OCI-LY7 (cell line): ENCODE data around the gene IGF1R. TPM values are rescaled to one million over a fixed set of nuclear protein-coding genes. Genes with fewer than 3 reads are reported as not detected.

ENCODE experiments used
- BruUV-seq: library from RNA; stranded (reverse); fragments of 400-500 nt; replicated peaks from 2 replicates; lab custom pipeline; 2021; lab: Mats Ljungman, UMichigan
- CTCF ChIA-PET: fragments of 300-600 bp; sonication (Branson Sonifier 250); formaldehyde crosslinking; loops from one replicate; lab custom pipeline; 2022; ENCODE audit warnings: antibody characterized with exemption; ENCODE audit not compliant: unreplicated experiment; lab: Charles Lee
- POLR2A ChIA-PET: fragments of 300-600 bp; sonication (Branson Sonifier 250); formaldehyde crosslinking; loops from one replicate; lab custom pipeline; 2022; ENCODE audit warnings: antibody characterized with exemption; lab: Charles Lee
- DNase-seq: peaks from one replicate; pipeline ENCODE4 v3.0.0-alpha.2; 2015; ENCODE audit warnings: low spot score
- H2AFZ ChIP-seq: fragments of 200-600 bp; sonication (generic), shearing (Covaris generic); 2 replicates; pipeline ENCODE4 v1.6.1; 2014; ENCODE audit warnings: mild to moderate bottlenecking, antibody characterized with exemption, low read length, moderate library complexity
- H3K27ac ChIP-seq: fragments of 200-600 bp; sonication (generic); 2 replicates; pipeline ENCODE4 v1.5.1; 2014; ENCODE audit warnings: mixed run types, low read depth, mild to moderate bottlenecking, moderate library complexity, low read length, inconsistent platforms; ENCODE audit not compliant: poor library complexity, severe bottlenecking
- H3K36me3 ChIP-seq: fragments of 200-600 bp; sonication (generic); 2 replicates; pipeline ENCODE4 v1.6.1; 2014; ENCODE audit warnings: mild to moderate bottlenecking, antibody characterized with exemption, low read length, moderate library complexity, mixed read lengths; ENCODE audit not compliant: insufficient read depth
- H3K4me1 ChIP-seq: fragments of 200-600 bp; sonication (generic); 2 replicates; pipeline ENCODE4 v1.5.1; 2014; ENCODE audit warnings: mild to moderate bottlenecking, low read length; ENCODE audit not compliant: insufficient read depth, poor library complexity, severe bottlenecking
- H3K4me2 ChIP-seq: fragments of 200-600 bp; sonication (generic); 2 replicates; pipeline ENCODE4 v1.6.1; 2014; ENCODE audit warnings: mild to moderate bottlenecking, low read length
- H3K4me3 ChIP-seq: fragments of 200-600 bp; sonication (generic); 2 replicates; pipeline ENCODE4 v1.5.1; 2014; ENCODE audit warnings: mild to moderate bottlenecking, low read depth, low read length; ENCODE audit not compliant: poor library complexity, severe bottlenecking
- H3K79me2 ChIP-seq: fragments of 200-600 bp; sonication (generic); 2 replicates; pipeline ENCODE4 v1.6.1; 2016; ENCODE audit warnings: low read depth, mild to moderate bottlenecking, low read length, moderate library complexity, mixed read lengths; ENCODE audit not compliant: insufficient read depth
- H3K9me2 ChIP-seq: fragments of 200-600 bp; sonication (generic); 2 replicates; pipeline ENCODE4 v1.6.1; 2016; ENCODE audit warnings: mild to moderate bottlenecking, low read length, mixed read lengths; ENCODE audit not compliant: insufficient read depth
- H3K9me3 ChIP-seq: fragments of 200-600 bp; sonication (generic); 2 replicates; pipeline ENCODE4 v1.6.1; 2014; ENCODE audit warnings: mild to moderate bottlenecking, mixed run types, low read length, mixed read lengths
- H4K20me1 ChIP-seq: fragments of 200-600 bp; sonication (generic); 2 replicates; pipeline ENCODE4 v1.6.1; 2014; ENCODE audit warnings: mild to moderate bottlenecking, antibody characterized with exemption, low read length, moderate library complexity, mixed read lengths; ENCODE audit not compliant: insufficient read depth
- EZH2phosphoT487 ChIP-seq: fragments of 200-600 bp; sonication (generic); IDR thresholded peaks from 2 replicates; pipeline ENCODE4 v1.6.1; 2018; ENCODE audit warnings: low read depth, borderline replicate concordance, mild to moderate bottlenecking, mixed run types, antibody characterized with exemption, low read length, moderate library complexity, mixed read lengths
- intact Hi-C: fragments of 100-400 bp; cut with micrococcal nuclease; formaldehyde crosslinking; loops from one replicate; pipeline ENCODE4 v1.10.0; 2022; ENCODE audit not compliant: unreplicated experiment
- total RNA-seq, 2 experiments: library from RNA; depleted of rRNA in 1 of 2; stranded (reverse); fragments of >200 nt in 1 of 2; shearing (Covaris generic) in 1 of 2; gene quantifications; 2 replicates each; pipeline ENCODE4 v1.2.3, GENCODE V29; 2014 to 2022
- TF ChIP-seq, protein P1 (sequence below): fragments of 200-600 bp; sonication (generic); conservative IDR thresholded peaks from 2 replicates; pipeline ENCODE4 v1.5.1; 2014; ENCODE audit warnings: mild to moderate bottlenecking, antibody characterized with exemption, low read length, moderate library complexity, mixed read lengths

The IGF1R gene
- total RNA-seq, 2 experiments from 2014 or later, result 26.5 to 29.1 TPM

GRCh38 chr15:98724494-98724893 lies 76.2 kb downstream of the IGF1R start:
- Histone ChIP-seq H4K20me1 (no peaks in the 10 kb centered on the region; the same call in 1 of the 2 replicates), H3K27ac (no peak overlapping the region), H3K79me2 (no peaks in the 10 kb centered on the region), H3K4me1 (no peaks in the 10 kb centered on the region), H3K4me3 (no peak overlapping the region), H3K4me2 (no peak overlapping the region), H3K9me2 (no peaks in the 10 kb centered on the region), H2AFZ (no peak overlapping the region), H3K36me3 (no peaks in the 10 kb centered on the region), H3K9me3 (no peaks in the 10 kb centered on the region)
- no peak for DNase-seq
- intact Hi-C loops, result no loop called here
- ChIA-PET POLR2A (interaction anchor here (0.6 kb wide), 1 partner anchor 39 kb away, joined by 3 read pairs; no protein-coding TSS in a partner anchor), CTCF (no interaction called here)
- no TSS peak for BruUV-seq
- TF ChIP-seq EZH2phosphoT487, result no peak
- TF ChIP-seq, protein P1, sequence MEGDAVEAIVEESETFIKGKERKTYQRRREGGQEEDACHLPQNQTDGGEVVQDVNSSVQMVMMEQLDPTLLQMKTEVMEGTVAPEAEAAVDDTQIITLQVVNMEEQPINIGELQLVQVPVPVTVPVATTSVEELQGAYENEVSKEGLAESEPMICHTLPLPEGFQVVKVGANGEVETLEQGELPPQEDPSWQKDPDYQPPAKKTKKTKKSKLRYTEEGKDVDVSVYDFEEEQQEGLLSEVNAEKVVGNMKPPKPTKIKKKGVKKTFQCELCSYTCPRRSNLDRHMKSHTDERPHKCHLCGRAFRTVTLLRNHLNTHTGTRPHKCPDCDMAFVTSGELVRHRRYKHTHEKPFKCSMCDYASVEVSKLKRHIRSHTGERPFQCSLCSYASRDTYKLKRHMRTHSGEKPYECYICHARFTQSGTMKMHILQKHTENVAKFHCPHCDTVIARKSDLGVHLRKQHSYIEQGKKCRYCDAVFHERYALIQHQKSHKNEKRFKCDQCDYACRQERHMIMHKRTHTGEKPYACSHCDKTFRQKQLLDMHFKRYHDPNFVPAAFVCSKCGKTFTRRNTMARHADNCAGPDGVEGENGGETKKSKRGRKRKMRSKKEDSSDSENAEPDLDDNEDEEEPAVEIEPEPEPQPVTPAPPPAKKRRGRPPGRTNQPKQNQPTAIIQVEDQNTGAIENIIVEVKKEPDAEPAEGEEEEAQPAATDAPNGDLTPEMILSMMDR, result no peak

GRCh38 chr15:98725874-98726273 lies 77.5 kb downstream of the IGF1R start:
- H2AFZ ChIP-seq, result no peak overlapping the region
- no peaks in the 10 kb centered on the region for H3K9me2 ChIP-seq
- H3K4me3 ChIP-seq, result no peak overlapping the region
- no peaks in the 10 kb centered on the region for H3K4me1 ChIP-seq
- DNase-seq, result no peak
- no peaks in the 10 kb centered on the region for H3K36me3 ChIP-seq
- ChIA-PET POLR2A (interaction anchor here (0.7 kb wide), 1 partner anchor 131 kb away, joined by 3 read pairs; no protein-coding TSS in a partner anchor), CTCF (no interaction called here)
- H3K79me2 ChIP-seq, result no peaks in the 10 kb centered on the region
- H3K9me3 ChIP-seq, result no peaks in the 10 kb centered on the region
- no peak overlapping the region for H3K27ac ChIP-seq
- peaks cover 8% of the 10 kb centered on the region; the same call in 1 of the 2 replicates for H4K20me1 ChIP-seq
- no TSS peak for BruUV-seq
- intact Hi-C loops, result no loop called here
- TF ChIP-seq EZH2phosphoT487, result no peak
- TF ChIP-seq, protein P1, result no peak
- H3K4me2 ChIP-seq, result no peak overlapping the region
